GM23338 (cell line): ENCODE data around the gene CD5L. TPM values are rescaled to one million over a fixed set of nuclear protein-coding genes. Genes with fewer than 3 reads are reported as not detected.

Source experiments
- ATAC-seq: fragments of 200-7000 bp; cut with Tn5 transposase; 3 replicates; pipeline ENCODE4 v1.9.1; 2020
- DNase-seq: peaks from one replicate; pipeline ENCODE4 v3.0.0-alpha.2; 2015; ENCODE audit warnings: low spot score
- H2AFZ ChIP-seq: fragments of 200-600 bp; sonication (generic); 2 replicates; pipeline ENCODE4 v1.8.0; 2016; ENCODE audit warnings: antibody characterized with exemption, mild to moderate bottlenecking, moderate library complexity
- H3F3A ChIP-seq: fragments of 200-600 bp; sonication (generic); replicated peaks from 2 replicates; pipeline ENCODE4 v1.8.0; 2017; ENCODE audit warnings: antibody characterized with exemption, mixed run types, low read depth
- H3K27ac ChIP-seq: fragments of 200-600 bp; sonication (generic); 2 replicates; pipeline ENCODE4 v1.6.1; 2016; ENCODE audit warnings: low read depth
- H3K27me3 ChIP-seq: fragments of 200-600 bp; sonication (generic); 2 replicates; pipeline ENCODE4 v1.8.0; 2016; ENCODE audit warnings: mild to moderate bottlenecking, mixed run types, moderate library complexity; ENCODE audit not compliant: insufficient read depth
- H3K36me3 ChIP-seq: fragments of 200-600 bp; sonication (generic); 2 replicates; pipeline ENCODE4 v1.8.0; 2016; ENCODE audit warnings: mild to moderate bottlenecking; ENCODE audit not compliant: insufficient read depth
- H3K4me1 ChIP-seq: fragments of 200-600 bp; sonication (generic); 2 replicates; pipeline ENCODE4 v1.8.0; 2016; ENCODE audit warnings: mild to moderate bottlenecking, moderate library complexity; ENCODE audit not compliant: insufficient read depth
- H3K4me2 ChIP-seq: fragments of 200-600 bp; sonication (generic); 2 replicates; pipeline ENCODE4 v1.7.1; 2017; ENCODE audit warnings: mixed run types
- H3K4me3 ChIP-seq: fragments of 200-600 bp; sonication (generic); 2 replicates; pipeline ENCODE4 v1.6.1; 2016; ENCODE audit warnings: mixed run types
- H3K79me2 ChIP-seq: fragments of 200-600 bp; sonication (generic); replicated peaks from 2 replicates; pipeline ENCODE4 v1.8.0; 2017; ENCODE audit warnings: mild to moderate bottlenecking; ENCODE audit not compliant: insufficient read depth
- H3K9me2 ChIP-seq: fragments of 200-600 bp; sonication (generic); 2 replicates; pipeline ENCODE4 v1.8.0; 2017; ENCODE audit not compliant: insufficient read depth
- H4K20me1 ChIP-seq: fragments of 200-600 bp; sonication (generic); replicated peaks from 2 replicates; pipeline ENCODE4 v1.8.0; 2017; ENCODE audit warnings: mild to moderate bottlenecking; ENCODE audit not compliant: insufficient read depth
- H3K27ac Mint-ChIP-seq: 2 replicates; pipeline ENCODE4 v1.8.0; 2020; ENCODE audit warnings: inconsistent platforms, mild to moderate bottlenecking, moderate library complexity, mixed read lengths
- H3K27me3 Mint-ChIP-seq: 3 replicates; pipeline ENCODE4 v1.8.0; 2022; ENCODE audit warnings: low read depth, mild to moderate bottlenecking, moderate library complexity, mixed read lengths, inconsistent platforms; ENCODE audit not compliant: insufficient read depth, poor library complexity
- H3K36me3 Mint-ChIP-seq: 3 replicates; pipeline ENCODE4 v1.8.0; 2021; ENCODE audit warnings: low read depth, mild to moderate bottlenecking, inconsistent platforms, moderate library complexity, mixed read lengths
- H3K4me1 Mint-ChIP-seq: 3 replicates; pipeline ENCODE4 v1.8.0; 2020; ENCODE audit warnings: mild to moderate bottlenecking, inconsistent platforms, mixed read lengths
- H3K4me3 Mint-ChIP-seq: 3 replicates; pipeline ENCODE4 v1.8.0; 2021; ENCODE audit warnings: moderate library complexity, mild to moderate bottlenecking, inconsistent platforms, mixed read lengths
- H3K9me3 Mint-ChIP-seq: 3 replicates; pipeline ENCODE4 v1.8.0; 2020; ENCODE audit warnings: moderate library complexity, mild to moderate bottlenecking, inconsistent platforms, mixed read lengths
- CREB1 ChIP-seq: fragments of 250-450 bp; sonication (Bioruptor Pico); IDR thresholded peaks from 2 replicates; pipeline ENCODE4 v1.5.0; 2020; ENCODE audit warnings: low read depth, mild to moderate bottlenecking, moderate library complexity
- EZH2 ChIP-seq: fragments of 200-600 bp; sonication (generic); IDR thresholded peaks from one replicate; pipeline ENCODE4 v1.8.0; 2017; ENCODE audit warnings: antibody characterized with exemption, mild to moderate bottlenecking, low read depth; ENCODE audit not compliant: unreplicated experiment
- EZH2phosphoT487 ChIP-seq: fragments of 200-600 bp; sonication (generic); IDR thresholded peaks from one replicate; pipeline ENCODE4 v1.8.1; 2018; ENCODE audit warnings: antibody characterized with exemption; ENCODE audit not compliant: unreplicated experiment
- NANOG ChIP-seq: IDR thresholded peaks from 2 replicates; pipeline ENCODE4 v1.6.1; 2016; ENCODE audit warnings: antibody characterized with exemption, borderline replicate concordance
- POLR2AphosphoS5 ChIP-seq: IDR thresholded peaks from 2 replicates; pipeline ENCODE4 v1.6.1; 2016; ENCODE audit warnings: antibody characterized with exemption, low read depth
- STAT1 ChIP-seq: IDR thresholded peaks from one replicate; pipeline ENCODE4 v1.6.1; 2016; ENCODE audit warnings: antibody characterized with exemption; ENCODE audit not compliant: unreplicated experiment
- ZNF114 ChIP-seq: fragments of 250-450 bp; sonication (Bioruptor Pico); IDR thresholded peaks from 2 replicates; pipeline ENCODE4 v1.5.0; 2020; ENCODE audit warnings: mild to moderate bottlenecking, moderate library complexity
- ZNF331 ChIP-seq: fragments of 250-450 bp; sonication (Bioruptor Pico); IDR thresholded peaks from 2 replicates; pipeline ENCODE4 v1.5.0; 2020; ENCODE audit warnings: low read depth, mild to moderate bottlenecking, moderate library complexity
- polyA plus RNA-seq: library from polyadenylated mRNA; unstranded; fragments of >200 nt; fragmentation: Nextera tagmentation; extraction: Ambion mirVana; gene quantifications from 2 replicates; pipeline ENCODE4 v1.2.1, GENCODE V29; 2016
- total RNA-seq: library from RNA; depleted of rRNA; stranded (reverse); fragments of >200 nt; shearing (Covaris generic); gene quantifications from 2 replicates; pipeline ENCODE4 v1.2.3, GENCODE V29; 2014
- TF ChIP-seq, protein P1 (sequence below): IDR thresholded peaks from 2 replicates; pipeline ENCODE4 v1.6.1; 2016; ENCODE audit warnings: antibody characterized with exemption
- TF ChIP-seq, protein P2 (sequence below), 2 experiments: fragments of 200-600 bp in 1 of 2; sonication (generic) in 1 of 2; conservative IDR thresholded peaks; 2 replicates each; pipeline versions ENCODE4 v1.5.1 to v1.6.1; 2016 to 2017; ENCODE audit warnings: antibody characterized with exemption in 2 of 2, low read depth in 2 of 2, mild to moderate bottlenecking in 2 of 2, moderate library complexity in 1 of 2
- TF ChIP-seq, protein P3 (sequence below): IDR thresholded peaks from one replicate; pipeline ENCODE4 v1.6.1; 2018; ENCODE audit warnings: antibody characterized with exemption; ENCODE audit not compliant: unreplicated experiment

CD5L gene
- total and polyA plus RNA-seq, 2 experiments from 2014 or later = not detected

DNA sequence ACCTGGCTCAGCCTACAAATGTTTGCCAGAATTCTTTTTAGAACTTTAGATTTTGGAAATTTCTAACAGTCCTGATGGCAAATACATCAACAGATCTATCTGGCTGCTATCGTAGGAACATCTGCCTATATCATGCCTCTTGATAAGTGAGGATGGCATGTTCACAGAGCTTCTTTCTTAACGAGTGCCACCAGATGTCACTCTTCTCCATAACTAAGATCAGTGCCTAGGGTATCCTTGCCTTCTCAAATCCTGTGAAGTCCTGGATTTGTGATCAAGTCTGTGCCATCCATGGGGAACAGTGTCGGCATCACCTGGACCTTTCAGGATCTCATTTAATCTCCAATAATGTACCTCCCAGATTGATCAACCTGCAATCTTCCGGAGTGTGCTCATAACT is 36.5 kb upstream of the CD5L start:
- no peak overlapping the region for H3K27ac Mint-ChIP-seq

DNA sequence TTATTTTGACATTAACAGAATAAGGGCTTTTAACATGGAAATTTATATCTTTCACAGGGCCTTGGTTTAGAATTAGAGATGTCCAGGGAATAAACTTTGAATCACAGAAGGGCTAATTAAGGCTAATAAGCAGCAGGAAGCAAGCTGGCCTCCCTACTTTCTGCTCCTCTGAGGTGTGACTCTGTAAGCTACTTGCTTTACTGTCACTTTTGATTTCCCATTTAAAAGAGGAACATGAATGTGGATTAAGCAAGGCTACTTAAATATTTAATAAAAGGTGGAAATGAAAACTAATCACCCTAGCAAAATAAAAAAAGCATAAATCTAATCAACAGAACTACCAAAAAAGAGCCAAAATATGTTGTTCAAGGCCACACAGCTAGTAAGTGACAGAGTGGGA is 28.9 kb upstream of the CD5L start:
- Histone ChIP-seq H3K9me2 (0 out of 2 replicates have a peak, but pooled peaks cover 4% of the 10 kb centered on the region), H3K27ac (no peak overlapping the region), H3K79me2 (no peaks in the 10 kb centered on the region), H3K36me3 (no peaks in the 10 kb centered on the region), H2AFZ (peak overlapping the region; percentile 40), H3K4me2 (peak overlapping the region; percentile 70), H4K20me1 (no peaks in the 10 kb centered on the region), H3F3A (no peaks in the 10 kb centered on the region), H3K27me3 (no peaks in the 10 kb centered on the region), H3K4me1 (peaks cover 29% of the 10 kb centered on the region), H3K4me3 (peak overlapping the region; percentile 22; the same call in 1 of the 2 replicates)
- ATAC-seq = no peak
- no peak for DNase-seq
- Mint-ChIP-seq H3K27ac (no peak overlapping the region), H3K27me3 (no peaks in the 10 kb centered on the region), H3K4me3 (no peak overlapping the region), H3K9me3 (peaks cover 6% of the 10 kb centered on the region; the same call in 2 of the 3 replicates), H3K36me3 (peaks cover 4% of the 10 kb centered on the region; the same call in 2 of the 3 replicates), H3K4me1 (peaks cover 18% of the 10 kb centered on the region)
- TF ChIP-seq EZH2phosphoT487 (no peak), EZH2 (no peak), ZNF331 (CRISPR knock-in tag) (no peak), ZNF114 (CRISPR knock-in tag) (no peak), CREB1 (CRISPR knock-in tag) (no peak), POLR2AphosphoS5 (no peak), NANOG (no peak; the same call in 1 of the 2 replicates)
- TF ChIP-seq, protein P1, sequence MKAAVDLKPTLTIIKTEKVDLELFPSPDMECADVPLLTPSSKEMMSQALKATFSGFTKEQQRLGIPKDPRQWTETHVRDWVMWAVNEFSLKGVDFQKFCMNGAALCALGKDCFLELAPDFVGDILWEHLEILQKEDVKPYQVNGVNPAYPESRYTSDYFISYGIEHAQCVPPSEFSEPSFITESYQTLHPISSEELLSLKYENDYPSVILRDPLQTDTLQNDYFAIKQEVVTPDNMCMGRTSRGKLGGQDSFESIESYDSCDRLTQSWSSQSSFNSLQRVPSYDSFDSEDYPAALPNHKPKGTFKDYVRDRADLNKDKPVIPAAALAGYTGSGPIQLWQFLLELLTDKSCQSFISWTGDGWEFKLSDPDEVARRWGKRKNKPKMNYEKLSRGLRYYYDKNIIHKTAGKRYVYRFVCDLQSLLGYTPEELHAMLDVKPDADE = no peak
- TF ChIP-seq, protein P2, sequence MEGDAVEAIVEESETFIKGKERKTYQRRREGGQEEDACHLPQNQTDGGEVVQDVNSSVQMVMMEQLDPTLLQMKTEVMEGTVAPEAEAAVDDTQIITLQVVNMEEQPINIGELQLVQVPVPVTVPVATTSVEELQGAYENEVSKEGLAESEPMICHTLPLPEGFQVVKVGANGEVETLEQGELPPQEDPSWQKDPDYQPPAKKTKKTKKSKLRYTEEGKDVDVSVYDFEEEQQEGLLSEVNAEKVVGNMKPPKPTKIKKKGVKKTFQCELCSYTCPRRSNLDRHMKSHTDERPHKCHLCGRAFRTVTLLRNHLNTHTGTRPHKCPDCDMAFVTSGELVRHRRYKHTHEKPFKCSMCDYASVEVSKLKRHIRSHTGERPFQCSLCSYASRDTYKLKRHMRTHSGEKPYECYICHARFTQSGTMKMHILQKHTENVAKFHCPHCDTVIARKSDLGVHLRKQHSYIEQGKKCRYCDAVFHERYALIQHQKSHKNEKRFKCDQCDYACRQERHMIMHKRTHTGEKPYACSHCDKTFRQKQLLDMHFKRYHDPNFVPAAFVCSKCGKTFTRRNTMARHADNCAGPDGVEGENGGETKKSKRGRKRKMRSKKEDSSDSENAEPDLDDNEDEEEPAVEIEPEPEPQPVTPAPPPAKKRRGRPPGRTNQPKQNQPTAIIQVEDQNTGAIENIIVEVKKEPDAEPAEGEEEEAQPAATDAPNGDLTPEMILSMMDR (conservative IDR thresholded peaks at IDR 0.05; ENCODE audit: low read depth in 2 of 2) = no peak

More for the DNA sequence above, 36.5 kb upstream of the CD5L start:
- no peaks in the 10 kb centered on the region for H3K36me3 ChIP-seq
- no peak overlapping the region for H3K27ac ChIP-seq
- H3K4me2 ChIP-seq = no peak overlapping the region
- Mint-ChIP-seq H3K27me3 (peaks cover 2% of the 10 kb centered on the region), H3K4me3 (no peak overlapping the region), H3K9me3 (no peaks in the 10 kb centered on the region), H3K36me3 (no peaks in the 10 kb centered on the region), H3K4me1 (no peaks in the 10 kb centered on the region)
- H2AFZ ChIP-seq = no peak overlapping the region
- TF ChIP-seq, protein P2 (conservative IDR thresholded peaks at IDR 0.05; ENCODE audit: low read depth in 2 of 2) = peak; percentile 65 to 81
- TF ChIP-seq STAT1 (no peak), POLR2AphosphoS5 (no peak)
- TF ChIP-seq, protein P3, sequence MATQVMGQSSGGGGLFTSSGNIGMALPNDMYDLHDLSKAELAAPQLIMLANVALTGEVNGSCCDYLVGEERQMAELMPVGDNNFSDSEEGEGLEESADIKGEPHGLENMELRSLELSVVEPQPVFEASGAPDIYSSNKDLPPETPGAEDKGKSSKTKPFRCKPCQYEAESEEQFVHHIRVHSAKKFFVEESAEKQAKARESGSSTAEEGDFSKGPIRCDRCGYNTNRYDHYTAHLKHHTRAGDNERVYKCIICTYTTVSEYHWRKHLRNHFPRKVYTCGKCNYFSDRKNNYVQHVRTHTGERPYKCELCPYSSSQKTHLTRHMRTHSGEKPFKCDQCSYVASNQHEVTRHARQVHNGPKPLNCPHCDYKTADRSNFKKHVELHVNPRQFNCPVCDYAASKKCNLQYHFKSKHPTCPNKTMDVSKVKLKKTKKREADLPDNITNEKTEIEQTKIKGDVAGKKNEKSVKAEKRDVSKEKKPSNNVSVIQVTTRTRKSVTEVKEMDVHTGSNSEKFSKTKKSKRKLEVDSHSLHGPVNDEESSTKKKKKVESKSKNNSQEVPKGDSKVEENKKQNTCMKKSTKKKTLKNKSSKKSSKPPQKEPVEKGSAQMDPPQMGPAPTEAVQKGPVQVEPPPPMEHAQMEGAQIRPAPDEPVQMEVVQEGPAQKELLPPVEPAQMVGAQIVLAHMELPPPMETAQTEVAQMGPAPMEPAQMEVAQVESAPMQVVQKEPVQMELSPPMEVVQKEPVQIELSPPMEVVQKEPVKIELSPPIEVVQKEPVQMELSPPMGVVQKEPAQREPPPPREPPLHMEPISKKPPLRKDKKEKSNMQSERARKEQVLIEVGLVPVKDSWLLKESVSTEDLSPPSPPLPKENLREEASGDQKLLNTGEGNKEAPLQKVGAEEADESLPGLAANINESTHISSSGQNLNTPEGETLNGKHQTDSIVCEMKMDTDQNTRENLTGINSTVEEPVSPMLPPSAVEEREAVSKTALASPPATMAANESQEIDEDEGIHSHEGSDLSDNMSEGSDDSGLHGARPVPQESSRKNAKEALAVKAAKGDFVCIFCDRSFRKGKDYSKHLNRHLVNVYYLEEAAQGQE = no peak
- ATAC-seq (peak; percentile 90), DNase-seq (peak; percentile 76)
- no peaks in the 10 kb centered on the region for H3K9me2 ChIP-seq
- H3K4me3 ChIP-seq = no peak overlapping the region
- H3F3A ChIP-seq = no peaks in the 10 kb centered on the region
- H3K27me3 ChIP-seq = no peaks in the 10 kb centered on the region
- no peaks in the 10 kb centered on the region for H4K20me1 ChIP-seq
- H3K4me1 ChIP-seq = no peaks in the 10 kb centered on the region
- H3K79me2 ChIP-seq = no peaks in the 10 kb centered on the region
